Tibial nerve (tissue), 4 donors: ENCODE measurements around the gene ZCCHC7.

Experiments
- EP300 ChIP-seq, 2 donors: sonication (generic); formaldehyde crosslinking; IDR thresholded peaks; one replicate each; pipeline ENCODE4 v1.6.1; 2017; ENCODE audit warnings: antibody characterized with exemption in 2 of 2, mild to moderate bottlenecking in 1 of 2
- POLR2A ChIP-seq, 2 donors: fragments of 450-650 bp; IDR thresholded peaks; one replicate each; pipeline ENCODE4 v1.6.1; 2017; ENCODE audit warnings: antibody characterized with exemption in 2 of 2, mild to moderate bottlenecking in 2 of 2, moderate library complexity in 2 of 2
- TF ChIP-seq, protein P1 (sequence below), 5 experiments: fragments of 200-600 bp in 3 of 5; fragments of 450-650 bp in 2 of 5; sonication (generic) in 3 of 5; IDR thresholded peaks; one replicate each; pipeline ENCODE4 v1.5.1; 2016 to 2019; ENCODE audit warnings: antibody characterized with exemption in 5 of 5, mild to moderate bottlenecking in 3 of 5, moderate library complexity in 2 of 5

DNA sequence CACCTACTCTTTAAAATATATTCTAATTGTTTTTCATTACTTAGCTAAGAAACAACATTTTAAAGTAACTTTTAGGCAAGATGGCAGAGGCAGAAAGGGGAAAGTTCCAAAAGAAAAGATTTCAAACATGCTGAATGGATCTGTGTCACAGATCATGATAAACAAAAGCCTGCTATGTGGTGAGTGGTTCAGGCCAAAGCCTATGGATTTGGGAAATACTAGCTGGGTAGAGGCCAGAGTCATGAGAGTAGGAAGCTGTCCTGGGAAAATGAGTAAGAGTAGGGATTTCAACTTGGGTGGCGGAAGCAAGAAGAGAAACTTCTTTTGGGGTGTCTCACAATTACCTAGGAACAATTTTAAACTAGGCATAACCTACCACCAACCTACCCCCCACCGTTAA, 233.4 kb downstream of the ZCCHC7 start:
- TF ChIP-seq, protein P1, sequence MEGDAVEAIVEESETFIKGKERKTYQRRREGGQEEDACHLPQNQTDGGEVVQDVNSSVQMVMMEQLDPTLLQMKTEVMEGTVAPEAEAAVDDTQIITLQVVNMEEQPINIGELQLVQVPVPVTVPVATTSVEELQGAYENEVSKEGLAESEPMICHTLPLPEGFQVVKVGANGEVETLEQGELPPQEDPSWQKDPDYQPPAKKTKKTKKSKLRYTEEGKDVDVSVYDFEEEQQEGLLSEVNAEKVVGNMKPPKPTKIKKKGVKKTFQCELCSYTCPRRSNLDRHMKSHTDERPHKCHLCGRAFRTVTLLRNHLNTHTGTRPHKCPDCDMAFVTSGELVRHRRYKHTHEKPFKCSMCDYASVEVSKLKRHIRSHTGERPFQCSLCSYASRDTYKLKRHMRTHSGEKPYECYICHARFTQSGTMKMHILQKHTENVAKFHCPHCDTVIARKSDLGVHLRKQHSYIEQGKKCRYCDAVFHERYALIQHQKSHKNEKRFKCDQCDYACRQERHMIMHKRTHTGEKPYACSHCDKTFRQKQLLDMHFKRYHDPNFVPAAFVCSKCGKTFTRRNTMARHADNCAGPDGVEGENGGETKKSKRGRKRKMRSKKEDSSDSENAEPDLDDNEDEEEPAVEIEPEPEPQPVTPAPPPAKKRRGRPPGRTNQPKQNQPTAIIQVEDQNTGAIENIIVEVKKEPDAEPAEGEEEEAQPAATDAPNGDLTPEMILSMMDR (IDR thresholded peaks at IDR 0.05): no peak
- TF ChIP-seq POLR2A (IDR thresholded peaks at IDR 0.05) (no peak), EP300 (IDR thresholded peaks at IDR 0.05) (no peak)
